T-helper 1 cell treated with Interleukin-12 subunit alpha and Interleukin-12 subunit beta and Interleukin-4 antibody, amounts not matched to agents 30 μg/mL and 1 μg/mL, for 36 hours (primary cell): Measurements from ENCODE around the gene ZNF787.
"Not testable (repeated sequence)": the region's sequence is repeated elsewhere in the genome, so short reads cannot be mapped to it uniquely, and the experiment has no call there.

Experiments used
- H3K27ac Mint-ChIP-seq: one replicate; pipeline ENCODE4 v1.8.0; 2021; ENCODE audit warnings: mild to moderate bottlenecking, mixed read lengths
- H3K27me3 Mint-ChIP-seq: one replicate; pipeline ENCODE4 v1.8.0; 2021; ENCODE audit warnings: low read depth, mixed read lengths
- H3K36me3 Mint-ChIP-seq: one replicate; pipeline ENCODE4 v1.8.0; 2021; ENCODE audit warnings: low read depth, mixed read lengths
- H3K4me1 Mint-ChIP-seq: one replicate; pipeline ENCODE4 v1.8.0; 2021; ENCODE audit warnings: low read depth, mixed read lengths
- H3K4me3 Mint-ChIP-seq: one replicate; pipeline ENCODE4 v1.8.0; 2021; ENCODE audit warnings: mild to moderate bottlenecking, moderate library complexity, mixed read lengths
- H3K9me3 Mint-ChIP-seq: one replicate; pipeline ENCODE4 v1.8.0; 2021; ENCODE audit warnings: mixed read lengths

ZNF787 gene

DNA sequence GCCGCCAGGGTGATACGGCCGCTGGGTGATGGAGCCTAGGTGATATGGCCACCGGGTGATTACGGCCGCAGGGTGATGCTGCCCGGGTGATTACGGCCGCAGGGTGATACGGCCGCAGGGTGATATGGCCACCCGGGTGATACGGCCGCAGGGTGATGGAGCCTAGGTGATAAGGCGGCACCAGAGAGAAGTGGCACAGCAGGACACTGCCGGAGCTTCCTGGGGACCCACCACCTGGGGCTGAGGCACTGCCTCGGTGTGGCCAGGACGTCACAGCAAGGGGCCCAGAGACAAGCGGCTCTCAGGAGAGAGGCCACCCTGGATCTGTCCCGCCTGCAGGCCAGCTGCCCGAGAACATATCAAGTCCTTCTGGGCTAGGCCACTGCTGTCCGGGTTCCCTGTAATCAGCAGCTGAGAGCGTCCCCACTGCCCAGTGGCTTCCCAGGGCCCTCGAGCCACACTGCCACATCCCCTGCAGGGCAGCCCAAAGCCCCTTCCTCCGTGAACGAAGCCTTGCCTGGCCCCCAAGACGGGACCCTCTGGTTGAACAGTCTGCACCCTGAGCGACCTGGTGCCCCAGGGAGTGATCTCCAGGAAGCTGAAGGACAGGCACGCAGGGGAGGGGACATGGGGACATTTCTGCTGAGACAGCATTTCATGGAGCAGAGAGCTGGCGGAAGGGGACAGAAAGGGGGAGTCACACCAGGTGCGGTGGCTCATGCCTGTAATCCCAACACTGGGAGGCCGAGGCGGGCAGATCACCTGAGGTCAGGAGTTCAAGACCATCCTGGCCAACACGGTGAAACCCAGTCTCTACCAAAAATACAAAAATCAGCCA lies 22.1 kb downstream of the ZNF787 start:
- no peak overlapping the region for H3K4me3 Mint-ChIP-seq
- no peak overlapping the region for H3K27ac Mint-ChIP-seq
- H3K9me3 Mint-ChIP-seq: no peaks in the 10 kb centered on the region
- H3K36me3 Mint-ChIP-seq: peaks cover 18% of the 10 kb centered on the region
- peaks cover 2% of the 10 kb centered on the region for H3K4me1 Mint-ChIP-seq
- H3K27me3 Mint-ChIP-seq: no peaks in the 10 kb centered on the region

GRCh38 chr19:56098237-56098636 lies 22.9 kb downstream of the ZNF787 start:
- not testable (repeated sequence) for H3K4me1 Mint-ChIP-seq
- peaks cover 25% of the 10 kb centered on the region for H3K36me3 Mint-ChIP-seq

GRCh38 chr19:56097776-56098175 lies 23.3 kb downstream of the ZNF787 start:
- Mint-ChIP-seq H3K36me3 (peaks cover 29% of the 10 kb centered on the region), H3K9me3 (peaks cover 9% of the 10 kb centered on the region), H3K27me3 (no peaks in the 10 kb centered on the region), H3K27ac (no peak overlapping the region), H3K4me3 (no peak overlapping the region), H3K4me1 (peaks cover 2% of the 10 kb centered on the region)

More at GRCh38 chr19:56098237-56098636, 22.9 kb downstream of the ZNF787 start:
- H3K27me3 Mint-ChIP-seq, H3K27ac Mint-ChIP-seq, H3K9me3 Mint-ChIP-seq, H3K4me3 Mint-ChIP-seq: not testable (repeated sequence)

GRCh38 chr19:56097306-56097705 lies 23.8 kb downstream of the ZNF787 start:
- Mint-ChIP-seq H3K27me3 (no peaks in the 10 kb centered on the region), H3K27ac (no peak overlapping the region), H3K36me3 (peaks cover 33% of the 10 kb centered on the region), H3K9me3 (peaks cover 13% of the 10 kb centered on the region), H3K4me1 (peaks cover 2% of the 10 kb centered on the region), H3K4me3 (no peak overlapping the region)

DNA sequence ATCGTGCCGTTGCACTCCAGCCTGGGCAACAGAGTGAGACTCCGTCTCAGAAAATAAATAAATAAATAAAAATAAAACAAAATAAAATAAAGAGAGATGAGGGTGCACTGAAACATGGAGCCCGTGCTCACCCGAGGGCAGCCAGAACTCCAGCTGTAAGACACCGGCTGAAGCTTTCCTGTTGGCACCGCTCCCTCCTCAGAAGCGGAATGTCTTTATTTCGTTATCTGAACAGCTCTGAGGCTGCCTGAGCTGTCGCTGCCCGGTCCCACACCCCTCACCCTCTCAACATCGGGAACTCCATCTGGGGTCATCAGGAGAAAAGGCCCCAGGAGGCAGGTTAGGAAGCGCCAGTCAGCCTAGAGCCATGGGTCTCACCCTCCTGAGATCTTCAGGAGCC lies 24.4 kb downstream of the ZNF787 start:
- Mint-ChIP-seq H3K9me3 (peaks cover 13% of the 10 kb centered on the region), H3K4me3 (no peak overlapping the region), H3K27ac (no peak overlapping the region), H3K27me3 (no peaks in the 10 kb centered on the region), H3K36me3 (peaks cover 35% of the 10 kb centered on the region), H3K4me1 (peaks cover 2% of the 10 kb centered on the region)

DNA sequence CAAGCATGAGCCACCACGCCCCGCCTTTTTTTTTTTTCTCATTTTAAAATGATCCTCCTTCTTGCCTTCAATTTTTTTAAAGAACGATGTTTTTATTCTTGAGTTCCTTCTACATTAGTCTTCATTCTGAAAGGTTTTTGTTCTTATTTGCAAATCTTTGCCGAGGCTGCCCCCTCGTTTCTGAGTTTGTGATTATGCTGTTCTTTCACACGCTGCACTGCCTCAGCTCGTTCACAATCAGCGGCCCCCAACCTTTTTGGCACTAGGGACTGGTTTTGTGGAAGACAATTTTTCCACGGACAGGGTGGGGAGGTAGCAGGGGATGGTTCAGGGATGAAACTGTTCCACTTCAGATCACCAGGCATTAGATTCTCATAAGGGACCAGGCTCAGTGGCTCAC lies 26.6 kb downstream of the ZNF787 start:
- Mint-ChIP-seq H3K4me1 (no peaks in the 10 kb centered on the region), H3K36me3 (peaks cover 39% of the 10 kb centered on the region), H3K4me3 (no peak overlapping the region), H3K27me3 (no peaks in the 10 kb centered on the region), H3K27ac (no peak overlapping the region), H3K9me3 (peaks cover 13% of the 10 kb centered on the region)

DNA sequence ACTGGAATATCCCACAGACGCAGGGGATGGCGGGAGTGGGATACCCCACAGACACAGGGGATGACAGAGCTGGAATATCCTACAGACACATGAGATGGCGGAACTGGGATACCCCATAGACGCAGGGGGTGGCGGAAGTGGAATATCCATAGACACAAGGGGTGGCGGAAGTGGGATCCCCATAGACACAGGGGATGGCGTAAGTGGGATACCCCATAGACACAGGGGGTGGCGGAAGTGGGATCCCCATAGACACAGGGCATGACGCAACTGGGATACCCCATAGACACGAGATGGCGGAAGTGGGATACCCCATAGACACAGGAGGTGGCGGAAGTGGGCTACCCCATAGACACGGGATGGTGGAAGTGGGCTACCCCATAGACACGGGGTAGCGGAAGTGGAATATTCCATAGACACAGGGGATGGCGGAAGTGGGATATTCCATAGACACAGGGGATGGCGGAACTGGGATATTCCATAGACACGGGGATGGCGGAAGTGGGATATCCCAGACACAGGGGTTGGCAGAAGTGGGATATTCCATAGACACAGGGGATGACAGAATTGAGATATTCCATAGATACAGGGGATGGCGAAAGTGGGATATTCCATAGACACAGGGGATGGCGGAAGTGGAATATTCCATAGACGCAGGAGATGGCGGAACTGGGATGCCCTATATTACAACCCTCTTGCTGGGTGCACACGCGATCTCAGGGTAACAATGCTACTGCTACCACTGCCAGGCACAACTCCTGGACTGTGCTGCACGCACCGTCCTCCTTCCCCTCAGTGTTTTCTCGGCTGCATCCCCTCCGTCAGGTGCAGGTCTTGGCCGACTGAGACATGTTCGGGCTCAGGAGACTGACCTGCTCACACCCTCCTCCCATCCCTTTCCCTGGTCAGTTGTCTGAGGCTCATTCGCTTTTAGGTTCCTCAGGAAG lies 28.1 kb downstream of the ZNF787 start:
- H3K36me3 Mint-ChIP-seq: peaks cover 39% of the 10 kb centered on the region
- H3K4me3 Mint-ChIP-seq: no peak overlapping the region
- H3K4me1 Mint-ChIP-seq: no peaks in the 10 kb centered on the region
- H3K27me3 Mint-ChIP-seq: no peaks in the 10 kb centered on the region
- no peak overlapping the region for H3K27ac Mint-ChIP-seq
- peaks cover 13% of the 10 kb centered on the region for H3K9me3 Mint-ChIP-seq

GRCh38 chr19:56091751-56092546 lies 29.1 kb downstream of the ZNF787 start:
- Mint-ChIP-seq H3K4me3 (no peak overlapping the region), H3K4me1 (no peaks in the 10 kb centered on the region), H3K27me3 (no peaks in the 10 kb centered on the region), H3K9me3 (peaks cover 13% of the 10 kb centered on the region), H3K27ac (no peak overlapping the region), H3K36me3 (peaks cover 39% of the 10 kb centered on the region)

GRCh38 chr19:56091066-56091490 lies 30.0 kb downstream of the ZNF787 start:
- no peaks in the 10 kb centered on the region for H3K27me3 Mint-ChIP-seq
- no peaks in the 10 kb centered on the region for H3K4me1 Mint-ChIP-seq
- H3K9me3 Mint-ChIP-seq: peaks cover 13% of the 10 kb centered on the region
- H3K4me3 Mint-ChIP-seq: no peak overlapping the region
- no peak overlapping the region for H3K27ac Mint-ChIP-seq
- peaks cover 39% of the 10 kb centered on the region for H3K36me3 Mint-ChIP-seq

DNA sequence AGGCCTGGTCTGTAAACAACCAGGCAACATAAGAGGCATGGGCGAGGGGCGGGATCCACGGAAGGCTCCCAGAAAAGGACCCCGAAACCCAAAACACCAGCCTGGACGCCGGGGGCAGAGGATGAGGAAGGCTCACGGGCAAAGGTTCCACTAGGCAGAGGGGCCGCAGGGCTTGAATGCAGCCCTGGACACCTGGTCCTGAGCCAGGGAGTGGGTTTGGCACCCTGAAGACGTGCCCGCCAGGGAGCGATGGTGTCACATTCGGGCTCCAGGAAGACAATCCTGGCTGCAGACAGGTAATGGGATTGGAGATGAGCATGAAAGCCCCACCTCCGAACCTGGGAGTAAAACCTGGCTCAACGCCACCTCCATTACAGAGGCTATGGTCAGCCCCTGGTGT lies 31.8 kb downstream of the ZNF787 start:
- Mint-ChIP-seq H3K27ac (no peak overlapping the region), H3K9me3 (peaks cover 13% of the 10 kb centered on the region), H3K4me3 (no peak overlapping the region), H3K4me1 (no peaks in the 10 kb centered on the region), H3K27me3 (no peaks in the 10 kb centered on the region), H3K36me3 (peaks cover 30% of the 10 kb centered on the region)

GRCh38 chr19:56088497-56089215 lies 32.4 kb downstream of the ZNF787 start:
- Mint-ChIP-seq H3K27ac (no peak overlapping the region), H3K4me1 (no peaks in the 10 kb centered on the region), H3K4me3 (no peak overlapping the region), H3K27me3 (no peaks in the 10 kb centered on the region), H3K9me3 (peaks cover 12% of the 10 kb centered on the region), H3K36me3 (peaks cover 26% of the 10 kb centered on the region)

GRCh38 chr19:56087647-56088496 lies 33.2 kb downstream of the ZNF787 start:
- Mint-ChIP-seq H3K27me3 (no peaks in the 10 kb centered on the region), H3K4me3 (no peak overlapping the region), H3K27ac (no peak overlapping the region), H3K9me3 (peaks cover 5% of the 10 kb centered on the region), H3K36me3 (peaks cover 18% of the 10 kb centered on the region), H3K4me1 (no peaks in the 10 kb centered on the region)
